ENCODE data around the gene COMMD9. TPM values are rescaled to one million over a fixed set of nuclear protein-coding genes. Genes with fewer than 3 reads are reported as not detected.

Gene COMMD9
- total RNA-seq (2014; rRNA removed; shearing (Covaris generic)), result 19.9 and 22.4 TPM in 2 replicates
- 38.3 and 44.1 TPM in 2 replicates for polyA plus RNA-seq (2016; fragmentation: Nextera tagmentation; extraction: Ambion mirVana)
- long read RNA-seq, transcript COMMD9-201 (6 exons, 2,954 nt), result minor isoform, 6 of 18 reads
- long read RNA-seq, transcript COMMD9-206 (5 exons, 881 nt), result major isoform, 7 of 18 reads
- long read RNA-seq, partial matches to known transcripts, result 0 of 18 reads
- long read RNA-seq, other reads (novel, unspliced or antisense), result 5 of 18 reads

GRCh38 chr11:36289226-36289852, at the start of gene COMMD9:
COMMD9 (minus strand) TSS chr11:36289424; CDS start chr11:36289412, 12 bp downstream.
- Mint-ChIP-seq H3K27ac (peak within 1 kb of the TSS; percentile 95), H3K4me3 (peak within 1 kb of the TSS; percentile 93), H3K27me3 (ENCODE audit: insufficient read depth, low read depth, poor library complexity) (peaks cover 14% of the 10 kb centered on the region), H3K36me3 (ENCODE audit: low read depth) (no peaks in the 10 kb centered on the region), H3K9me3 (no peaks in the 10 kb centered on the region), H3K4me1 (peaks cover 5% of the 10 kb centered on the region; the same call in 2 of the 3 replicates)
- Histone ChIP-seq H3K4me3 (peak within 1 kb of the TSS; percentile 79), H3K27ac (ENCODE audit: low read depth) (no peak within 1 kb of the TSS; the same call in 1 of the 2 replicates), H3K36me3 (ENCODE audit: insufficient read depth) (no peaks in the 10 kb centered on the region), H3K4me1 (ENCODE audit: insufficient read depth) (no peaks in the 10 kb centered on the region), H3K79me2 (replicated peaks; ENCODE audit: insufficient read depth) (no peaks in the 10 kb centered on the region), H3K27me3 (ENCODE audit: insufficient read depth) (peaks cover 17% of the 10 kb centered on the region), H2AFZ (peak within 1 kb of the TSS; percentile 92), H3F3A (replicated peaks; ENCODE audit: low read depth) (no peaks in the 10 kb centered on the region), H4K20me1 (replicated peaks; ENCODE audit: insufficient read depth) (no peaks in the 10 kb centered on the region), H3K4me2 (peak within 1 kb of the TSS; percentile 75), H3K9me2 (ENCODE audit: insufficient read depth) (no peaks in the 10 kb centered on the region)
- ATAC-seq (peak; percentile 96), DNase-seq (ENCODE audit: low spot score) (peak; percentile 98)
- no peak for TF ChIP-seq EZH2 (IDR thresholded peaks at IDR 0.05; ENCODE audit: low read depth, unreplicated experiment)
- TF ChIP-seq CREB1 (CRISPR knock-in tag; IDR thresholded peaks at IDR 0.05; ENCODE audit: low read depth), result peak; percentile 57; the same call in 1 of the 2 replicates
- TF ChIP-seq ETS1 (IDR thresholded peaks at IDR 0.05), result peak; percentile 97

- Histone ChIP-seq H3K9me2 (ENCODE audit: insufficient read depth) (no peaks in the 10 kb centered on the region), H4K20me1 (replicated peaks; ENCODE audit: insufficient read depth) (no peaks in the 10 kb centered on the region), H3K4me1 (ENCODE audit: insufficient read depth) (no peaks in the 10 kb centered on the region), H3K79me2 (replicated peaks; ENCODE audit: insufficient read depth) (no peaks in the 10 kb centered on the region), H3F3A (replicated peaks; ENCODE audit: low read depth) (no peaks in the 10 kb centered on the region), H3K36me3 (ENCODE audit: insufficient read depth) (no peaks in the 10 kb centered on the region), H2AFZ (no peak overlapping the region), H3K4me3 (no peak overlapping the region), H3K27me3 (ENCODE audit: insufficient read depth) (no peaks in the 10 kb centered on the region), H3K4me2 (no peak overlapping the region), H3K27ac (ENCODE audit: low read depth) (no peak overlapping the region)
- Mint-ChIP-seq H3K27ac (no peak overlapping the region), H3K9me3 (no peaks in the 10 kb centered on the region), H3K36me3 (ENCODE audit: low read depth) (no peaks in the 10 kb centered on the region), H3K4me3 (no peak overlapping the region), H3K4me1 (no peaks in the 10 kb centered on the region), H3K27me3 (ENCODE audit: insufficient read depth, low read depth, poor library complexity) (peaks cover 2% of the 10 kb centered on the region)
- ATAC-seq, result peak; percentile 93
- DNase-seq (ENCODE audit: low spot score), result peak; percentile 92
- TF ChIP-seq ZNF114 (CRISPR knock-in tag; IDR thresholded peaks at IDR 0.05), result no peak
- TF ChIP-seq ZNF331 (CRISPR knock-in tag; IDR thresholded peaks at IDR 0.05; ENCODE audit: low read depth), result no peak
- TF ChIP-seq CREB1 (CRISPR knock-in tag; IDR thresholded peaks at IDR 0.05; ENCODE audit: low read depth), result 0 out of 2 replicates have a peak, but pooled peaks have one; percentile 18
- TF ChIP-seq JUNB (IDR thresholded peaks at IDR 0.05; ENCODE audit: unreplicated experiment), result no peak
- no peak for TF ChIP-seq EZH2phosphoT487 (IDR thresholded peaks at IDR 0.05; ENCODE audit: unreplicated experiment)
- TF ChIP-seq EZH2 (IDR thresholded peaks at IDR 0.05; ENCODE audit: low read depth, unreplicated experiment), result no peak
- no peak for TF ChIP-seq STAT1 (IDR thresholded peaks at IDR 0.05; ENCODE audit: unreplicated experiment)
- no peak for TF ChIP-seq ETS1 (IDR thresholded peaks at IDR 0.05)
Observed at GRCh38 chr11:36333897-36334296, 44.7 kb upstream of the COMMD9 start.

Data from GM23338 (cell line).